GM21529 (cell line): ENCODE data around the gene TRIM58.

ENCODE experiments used
- ATAC-seq: cut with Tn5 transposase; IDR thresholded peaks from one replicate; pipeline ENCODE4 v1.9.1; 2021; ENCODE audit not compliant: unreplicated experiment

Gene TRIM58

DNA sequence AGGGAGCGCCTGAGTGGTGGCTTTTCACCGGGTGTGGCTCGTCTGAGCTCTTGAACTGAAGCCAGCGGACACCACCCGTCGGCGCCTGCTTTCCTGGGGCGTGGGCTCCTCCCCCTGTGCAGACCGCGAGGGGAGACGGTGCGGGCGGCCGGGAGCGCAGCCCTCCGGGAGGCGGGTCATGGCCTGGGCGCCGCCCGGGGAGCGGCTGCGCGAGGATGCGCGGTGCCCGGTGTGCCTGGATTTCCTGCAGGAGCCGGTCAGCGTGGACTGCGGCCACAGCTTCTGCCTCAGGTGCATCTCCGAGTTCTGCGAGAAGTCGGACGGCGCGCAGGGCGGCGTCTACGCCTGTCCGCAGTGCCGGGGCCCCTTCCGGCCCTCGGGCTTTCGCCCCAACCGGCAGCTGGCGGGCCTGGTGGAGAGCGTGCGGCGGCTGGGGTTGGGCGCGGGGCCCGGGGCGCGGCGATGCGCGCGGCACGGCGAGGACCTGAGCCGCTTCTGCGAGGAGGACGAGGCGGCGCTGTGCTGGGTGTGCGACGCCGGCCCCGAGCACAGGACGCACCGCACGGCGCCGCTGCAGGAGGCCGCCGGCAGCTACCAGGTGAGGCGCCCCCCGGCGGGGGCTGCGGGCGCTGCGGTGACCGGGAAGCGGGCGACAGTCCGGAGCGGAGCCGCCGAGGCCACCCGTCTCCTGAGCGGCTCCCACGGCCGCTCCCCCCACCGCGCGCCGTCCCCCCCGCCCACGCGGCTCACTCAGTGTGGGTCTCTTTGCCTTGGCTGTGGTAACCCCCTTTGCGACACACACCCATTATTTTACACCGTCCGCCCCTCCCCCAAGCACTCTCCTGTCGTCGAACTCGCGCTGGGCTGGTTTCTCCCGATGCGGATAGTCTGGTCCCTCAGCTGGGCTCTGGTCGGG lies at the start of gene TRIM58:
TSS of gene TRIM58 (plus strand) at position 119 of the 916 bp plus-strand sequence. CDS start at position 179, 60 bp downstream.
- peak; percentile 66 for ATAC-seq

- ATAC-seq: no peak
Observed at GRCh38 chr1:247812637-247813036, 44.4 kb upstream of the TRIM58 start.

GRCh38 chr1:247822060-247822459 lies 34.9 kb upstream of the TRIM58 start:
- ATAC-seq: no peak

- no peak for ATAC-seq
Observed at GRCh38 chr1:247824023-247824422, 33.0 kb upstream of the TRIM58 start, which contains the start of gene OR14A16. OR14A16 (minus strand) TSS chr1:247824119; CDS start chr1:247815729, 8,390 bp downstream.

GRCh38 chr1:247825362-247825761 lies 31.6 kb upstream of the TRIM58 start:
- ATAC-seq: no peak

GRCh38 chr1:247829656-247830055 lies 27.3 kb upstream of the TRIM58 start:
- no peak for ATAC-seq

DNA sequence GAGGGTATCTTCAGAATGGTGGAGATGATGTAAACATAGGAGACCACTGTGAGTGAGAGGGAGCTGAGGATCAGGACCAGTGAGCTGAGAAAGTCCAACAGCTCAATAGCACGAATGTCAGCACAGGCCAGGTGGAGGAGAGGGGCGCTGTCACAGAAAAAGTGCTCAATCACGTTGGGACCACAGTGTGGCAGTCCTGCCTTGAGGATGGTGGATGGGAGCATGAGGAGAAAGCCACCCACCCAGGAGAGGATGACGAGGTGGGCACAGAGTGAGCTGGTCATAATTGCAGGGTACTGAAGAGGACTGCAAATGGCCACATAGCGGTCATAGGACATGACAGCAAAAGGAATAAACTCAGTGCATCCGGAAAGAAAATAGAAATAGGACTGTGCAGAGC lies 23.4 kb upstream of the TRIM58 start:
- ATAC-seq: no peak

- ATAC-seq: no peak
Observed at GRCh38 chr1:247840818-247841217, 16.2 kb upstream of the TRIM58 start.

DNA sequence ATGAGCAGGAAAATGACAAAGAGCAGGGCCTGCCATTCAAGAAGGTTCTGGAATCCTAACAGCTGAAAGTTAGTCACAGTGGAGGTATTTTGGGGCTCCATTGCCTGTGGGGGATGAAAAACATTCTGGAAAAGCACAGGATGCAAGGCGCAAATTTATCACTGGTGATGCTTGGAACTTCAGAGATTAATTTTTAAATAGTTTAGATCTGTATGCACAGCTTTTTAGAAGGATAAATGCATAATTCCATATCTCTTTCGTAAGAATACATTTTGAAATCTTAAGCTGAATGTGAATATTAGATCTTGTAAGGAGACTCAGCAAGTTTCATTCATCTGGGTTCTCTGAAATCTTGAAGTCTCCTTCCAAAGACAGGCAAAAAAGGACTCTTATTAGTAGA lies 15.2 kb upstream of the TRIM58 start, which contains the start of gene OR11L1:
TSS of gene OR11L1 (minus strand) at position 101 of the 400 bp plus-strand sequence. CDS start at position 101, 0 bp downstream.
- no peak for ATAC-seq

DNA sequence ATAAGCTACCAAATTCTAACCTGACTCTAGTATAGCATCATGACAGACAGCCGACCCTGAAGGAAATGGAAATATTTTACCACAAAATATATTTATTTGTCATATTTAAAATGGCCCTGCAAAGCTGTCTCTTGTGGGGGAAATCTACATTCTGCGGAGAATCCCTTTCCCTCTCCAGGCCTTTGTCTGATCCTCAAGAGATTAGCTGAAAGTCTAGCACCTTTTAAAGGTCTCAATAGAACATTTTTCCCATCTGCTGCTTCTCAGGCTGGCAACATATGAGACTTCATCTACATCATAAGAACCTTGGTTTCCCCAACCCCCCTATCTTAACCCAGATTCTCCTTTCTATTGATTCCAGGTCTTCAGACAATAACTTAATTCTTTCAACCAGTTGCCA lies 13.6 kb upstream of the TRIM58 start:
- ATAC-seq: no peak

DNA sequence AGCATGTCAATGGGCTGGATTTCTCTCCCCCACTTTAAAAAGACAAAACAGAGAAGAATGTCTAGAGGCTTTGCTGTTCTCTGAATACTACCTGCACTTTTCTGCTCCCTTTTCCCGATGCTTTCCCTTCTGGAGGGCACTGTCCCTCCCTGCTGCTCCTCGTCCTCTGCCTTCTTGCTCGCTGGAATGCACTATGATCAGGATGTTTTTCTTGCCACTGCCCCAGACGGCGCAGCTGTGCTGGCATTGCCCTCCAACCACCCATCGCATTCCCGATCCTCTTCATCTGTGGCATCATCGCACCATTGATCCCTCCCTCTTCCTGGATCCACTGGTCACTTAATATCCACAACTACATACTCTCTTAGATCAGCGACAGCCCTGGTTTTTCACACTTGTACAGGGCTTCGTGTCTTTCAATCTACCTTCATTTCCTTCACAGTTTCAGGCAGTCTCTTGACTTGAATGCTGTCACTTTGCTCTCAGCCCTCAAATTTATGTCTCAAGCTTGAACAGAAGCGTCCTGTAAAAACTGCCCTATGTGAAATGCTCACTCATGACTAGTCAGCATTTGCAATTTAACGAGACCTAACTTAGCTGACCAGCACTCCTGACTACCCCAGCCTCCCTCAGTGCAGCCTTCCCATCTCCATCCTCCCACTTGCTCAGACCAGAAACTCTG lies 11.8 kb upstream of the TRIM58 start:
- ATAC-seq: no peak

DNA sequence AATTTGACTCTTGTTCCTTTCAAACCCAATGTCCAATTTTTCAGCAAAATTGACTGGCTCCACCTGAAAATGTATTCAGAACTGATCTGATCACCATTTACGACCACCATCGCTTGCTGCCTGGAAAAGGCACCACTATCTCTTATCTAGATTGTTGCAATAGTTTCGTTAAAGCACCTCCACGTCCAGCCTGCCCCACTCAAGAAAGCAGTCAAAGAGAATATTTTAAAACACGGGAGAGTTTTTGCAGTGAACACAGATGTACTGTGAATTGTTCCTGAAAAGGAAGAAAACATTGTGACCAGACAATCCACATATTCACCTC lies 11.3 kb upstream of the TRIM58 start:
- no peak for ATAC-seq

DNA sequence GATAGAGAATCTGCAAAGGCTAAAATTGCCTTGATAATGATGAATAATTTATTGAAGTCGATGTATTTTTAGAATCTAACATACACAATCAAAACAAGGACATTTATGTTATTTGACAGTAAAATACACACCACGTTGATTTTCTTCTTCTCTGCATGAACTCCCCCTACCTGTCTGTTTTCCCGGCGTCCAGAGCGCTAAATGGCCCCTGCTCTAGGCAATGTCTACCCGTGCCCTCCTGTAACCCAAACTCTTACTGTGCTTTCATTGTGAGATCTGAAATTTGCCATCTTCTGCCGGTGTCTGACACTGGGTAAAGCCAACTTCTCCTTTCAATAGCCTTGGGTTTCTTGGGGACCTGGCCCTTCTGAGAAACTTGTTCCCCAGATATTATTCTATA lies 8.6 kb upstream of the TRIM58 start:
- no peak for ATAC-seq

DNA sequence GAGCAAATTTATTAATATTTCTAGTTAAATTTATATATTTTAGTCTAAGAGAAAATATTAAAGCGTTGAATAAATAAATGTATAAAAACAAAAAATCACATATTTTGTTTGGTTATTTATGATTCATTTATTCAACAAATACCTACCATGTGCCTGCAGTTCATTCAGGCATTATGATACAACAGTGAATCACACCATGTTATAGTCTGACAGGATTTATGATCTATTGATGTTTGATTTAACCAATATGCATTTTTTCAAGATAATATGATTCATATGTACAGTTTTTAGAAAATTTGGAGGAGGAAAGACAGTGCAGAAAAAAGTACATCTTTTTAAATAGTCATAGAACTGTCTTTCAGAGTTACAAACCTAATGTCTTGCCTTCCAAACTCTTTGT lies 7.4 kb upstream of the TRIM58 start:
- ATAC-seq: no peak

DNA sequence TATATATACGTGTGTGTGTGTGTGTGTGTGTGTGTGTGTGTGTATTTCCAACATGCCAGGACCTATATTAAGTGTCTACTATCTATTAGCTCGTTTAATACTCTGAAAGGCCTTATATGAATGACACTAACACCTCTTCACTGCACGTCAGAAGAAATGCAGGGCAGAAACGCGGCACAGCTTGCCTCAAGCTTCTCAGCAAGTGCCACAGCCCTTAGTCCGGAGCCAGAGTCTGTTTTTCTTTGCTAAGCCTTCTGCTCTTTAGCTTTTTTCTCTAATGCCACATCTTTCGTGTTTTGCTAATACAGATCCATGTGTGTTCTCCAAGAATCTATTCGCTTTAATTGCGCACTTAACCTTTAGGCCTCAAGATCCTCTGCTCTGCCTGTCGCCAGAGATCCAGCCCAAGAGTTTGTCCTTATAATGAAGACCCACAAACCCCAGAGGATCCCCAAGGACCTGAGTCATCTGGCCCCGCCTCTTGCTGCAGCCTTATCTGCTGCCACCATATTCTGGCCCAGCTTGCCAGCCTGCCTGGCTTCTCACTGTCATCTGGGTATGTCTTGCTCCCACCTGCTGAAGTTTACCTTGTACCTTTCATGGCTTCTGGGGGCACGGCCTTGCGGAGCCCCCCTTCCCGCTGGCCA lies 2.0 kb upstream of the TRIM58 start:
- no peak for ATAC-seq

DNA sequence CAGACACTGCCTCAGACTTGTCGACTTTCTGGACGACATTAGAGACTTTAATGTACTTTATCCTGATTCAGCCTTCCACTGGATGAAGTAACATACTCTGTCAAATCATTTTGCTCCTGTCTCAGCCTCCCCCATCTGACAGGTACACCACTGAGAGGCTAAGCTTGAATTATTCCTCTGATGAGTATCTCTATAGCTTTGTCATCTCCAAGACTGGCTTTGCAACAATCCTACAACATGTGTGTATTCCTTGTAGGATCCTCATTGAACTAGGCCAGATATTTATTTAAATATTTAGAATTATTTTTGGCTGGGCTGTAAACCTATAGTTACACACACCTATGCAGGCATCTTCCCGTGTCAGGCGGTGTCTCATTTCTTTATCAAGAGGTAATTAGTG lies 1.1 kb upstream of the TRIM58 start:
- no peak for ATAC-seq

DNA sequence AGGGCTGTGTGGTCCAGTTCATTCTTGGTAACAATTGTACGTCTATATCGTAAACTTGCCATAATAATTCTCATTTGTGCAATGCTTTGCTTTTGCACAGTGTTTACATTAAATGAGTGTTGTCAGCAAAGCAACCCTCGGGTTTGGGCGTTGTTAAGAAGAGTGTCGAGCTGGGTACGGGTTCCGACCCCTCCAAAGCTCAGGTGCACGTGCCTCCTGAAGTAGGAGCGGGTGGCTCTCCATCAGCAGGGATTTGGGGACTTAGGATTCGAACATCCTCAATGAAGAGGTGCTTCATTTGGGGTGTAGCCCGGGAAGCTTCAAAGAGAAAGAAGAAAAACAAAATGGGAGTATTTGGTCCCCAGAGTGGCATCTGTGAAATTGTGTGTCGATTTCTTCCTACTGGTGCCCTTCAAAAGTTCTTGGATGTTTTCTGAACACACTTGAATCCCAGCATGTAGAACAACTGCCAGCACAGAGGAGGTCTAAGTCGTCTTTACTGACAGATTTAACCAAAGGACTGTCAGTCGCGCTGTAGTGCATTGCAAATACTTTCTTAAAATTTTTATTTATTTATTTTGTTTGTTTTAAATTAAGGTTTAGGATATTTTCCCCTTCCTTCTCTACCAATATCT lies 1.1 kb downstream of the TRIM58 start:
- no peak for ATAC-seq

GRCh38 chr1:247862756-247863155 lies 5.8 kb downstream of the TRIM58 start:
- no peak for ATAC-seq

DNA sequence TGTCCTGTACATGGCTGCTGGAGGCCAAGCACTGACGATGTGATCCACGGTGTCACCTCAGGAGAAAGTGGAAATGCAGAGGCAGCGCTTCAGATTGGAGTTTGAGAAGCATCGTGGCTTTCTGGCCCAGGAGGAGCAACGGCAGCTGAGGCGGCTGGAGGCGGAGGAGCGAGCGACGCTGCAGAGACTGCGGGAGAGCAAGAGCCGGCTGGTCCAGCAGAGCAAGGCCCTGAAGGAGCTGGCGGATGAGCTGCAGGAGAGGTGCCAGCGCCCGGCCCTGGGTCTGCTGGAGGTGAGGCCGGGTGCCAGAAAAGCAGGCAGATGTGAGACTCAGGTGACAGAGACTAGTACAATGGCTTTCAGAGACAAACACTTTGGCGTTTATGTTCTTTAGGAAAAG lies 7.7 kb downstream of the TRIM58 start:
- ATAC-seq: no peak

DNA sequence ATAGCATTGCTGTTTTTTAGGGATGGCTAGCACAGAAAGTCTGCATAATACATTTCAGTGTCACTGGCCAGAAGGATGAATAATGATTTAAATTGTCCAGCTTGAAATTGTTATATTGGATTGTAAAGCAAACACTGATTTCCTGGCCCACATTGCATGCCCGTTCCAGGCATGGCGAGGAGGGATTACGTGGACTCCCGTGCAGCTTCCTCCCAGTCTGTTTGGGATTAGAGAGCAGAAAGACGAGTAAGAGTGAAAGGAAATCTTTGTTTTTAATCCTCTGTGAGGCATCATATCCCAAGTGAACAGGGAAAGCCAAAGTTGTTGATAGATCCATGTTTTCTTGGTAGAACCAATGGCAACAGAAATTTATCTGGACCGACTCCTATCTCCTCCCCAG lies 8.4 kb downstream of the TRIM58 start:
- no peak for ATAC-seq

- ATAC-seq: no peak
Observed at GRCh38 chr1:247883346-247883745, 26.4 kb downstream of the TRIM58 start.
